Measurements from ENCODE around the gene GCGR. TPM values are rescaled to one million over a fixed set of nuclear protein-coding genes. Genes with fewer than 3 reads are reported as not detected.

Gene GCGR
- total and polyA plus RNA-seq, 2 of the 13 experiments (the other 11 are each of a cell fraction or from before 2014, with no cell fraction given): 0.04 to 0.13 TPM

- 0 out of 2 replicates have a peak, but pooled peaks have one; percentile 8 for TF ChIP-seq ELF1 (CRISPR knock-in tag; IDR thresholded peaks at IDR 0.05)
- no peak for TF ChIP-seq ZMYM3 (CRISPR knock-in tag; IDR thresholded peaks at IDR 0.05)
- no peak for TF ChIP-seq ZNF232 (CRISPR knock-in tag; IDR thresholded peaks at IDR 0.05; ENCODE audit: borderline replicate concordance)
- TF ChIP-seq STAT5B (CRISPR knock-in tag; IDR thresholded peaks at IDR 0.05): no peak
- TF ChIP-seq ZNF496 (CRISPR knock-in tag; IDR thresholded peaks at IDR 0.05; ENCODE audit: insufficient replicate concordance): no peak
- TF ChIP-seq ZMAT3 (CRISPR knock-in tag; conservative IDR thresholded peaks at IDR 0.05): no peak
- peak; percentile 86; the same call in 1 of the 2 replicates for TF ChIP-seq HNRNPL (IDR thresholded peaks at IDR 0.05; ENCODE audit: low read depth, low read length)
- TF ChIP-seq PAF1 (CRISPR knock-in tag; IDR thresholded peaks at IDR 0.05): no peak
- TF ChIP-seq ZNF883 (CRISPR knock-in tag; IDR thresholded peaks at IDR 0.05; ENCODE audit: not compliant biosample characterization): no peak
- no peak for TF ChIP-seq SCMH1 (CRISPR knock-in tag; IDR thresholded peaks at IDR 0.05; ENCODE audit: borderline replicate concordance)
- no peak for TF ChIP-seq ZKSCAN8 (CRISPR knock-in tag; IDR thresholded peaks at IDR 0.05; ENCODE audit: borderline replicate concordance)
- TF ChIP-seq ZSCAN21 (CRISPR knock-in tag; IDR thresholded peaks at IDR 0.05; ENCODE audit: borderline replicate concordance): no peak
- TF ChIP-seq RARA (CRISPR knock-in tag; IDR thresholded peaks at IDR 0.05): peak; percentile 57
- no peak for TF ChIP-seq THAP7 (CRISPR knock-in tag; IDR thresholded peaks at IDR 0.05)
- no peak for TF ChIP-seq RARG (CRISPR knock-in tag; IDR thresholded peaks at IDR 0.05; ENCODE audit: low read depth)
- TF ChIP-seq HMGXB4 (CRISPR knock-in tag; IDR thresholded peaks at IDR 0.05; ENCODE audit: borderline replicate concordance in 1 of 2, low read depth in 1 of 2): peak; percentile 15 to 38; a peak in 1 of 4 replicates
- no peak for TF ChIP-seq MTERF4 (CRISPR knock-in tag; IDR thresholded peaks at IDR 0.05)
- TF ChIP-seq RFX3 (CRISPR knock-in tag; IDR thresholded peaks at IDR 0.05): no peak
- TF ChIP-seq ZMYM4 (CRISPR knock-in tag; IDR thresholded peaks at IDR 0.05): no peak
- no peak for TF ChIP-seq ZFP90 (CRISPR knock-in tag; IDR thresholded peaks at IDR 0.05; ENCODE audit: borderline replicate concordance)
- TF ChIP-seq DPF2 (CRISPR knock-in tag; IDR thresholded peaks at IDR 0.05; ENCODE audit: borderline replicate concordance, low read depth): no peak
- TF ChIP-seq KLF11 (CRISPR knock-in tag; IDR thresholded peaks at IDR 0.05): 0 out of 2 replicates have a peak, but pooled peaks have one; percentile 59
- no peak for TF ChIP-seq DMAP1 (CRISPR knock-in tag; IDR thresholded peaks at IDR 0.05)
- TF ChIP-seq NAIF1 (CRISPR knock-in tag; IDR thresholded peaks at IDR 0.05; ENCODE audit: borderline replicate concordance): no peak
- TF ChIP-seq FUBP1 (CRISPR knock-in tag; IDR thresholded peaks at IDR 0.05; ENCODE audit: borderline replicate concordance): no peak
These were observed 11.0 kb downstream of the GCGR start (continued) for GRCh38 chr17:81814748-81815645.

Measured in HepG2 (cell line).